Lung (tissue), 12 donors: ENCODE data around the gene PLSCR5. TPM values are rescaled to one million over a fixed set of nuclear protein-coding genes. Genes with fewer than 3 reads are reported as not detected.
A peak's percentile ranks its signal among the peaks of the same experiment; 100 is the strongest.

ENCODE experiments used
- ATAC-seq: fragments of 200-7000 bp; cut with Tn5 transposase; one replicate; pipeline ENCODE4 v1.9.1; 2020; ENCODE audit warnings: moderate number of reproducible peaks; ENCODE audit not compliant: insufficient read depth, low FRiP score
- DNase-seq, 3 donors: peaks; one replicate each; pipeline ENCODE4 v3.0.0-alpha.2; 2013 to 2017
- H3K27ac ChIP-seq, 2 donors: one replicate each; pipeline ENCODE4 v1.5.1; 2013; ENCODE audit warnings: mild to moderate bottlenecking in 2 of 2, moderate library complexity in 2 of 2, control low read depth in 1 of 2, inconsistent platforms in 1 of 2, low read depth in 1 of 2, low read length in 1 of 2
- H3K27me3 ChIP-seq, 3 donors: one replicate each; pipeline ENCODE4 v1.5.1; 2013; ENCODE audit warnings: low read length in 2 of 3; ENCODE audit not compliant: control insufficient read depth in 3 of 3, insufficient read depth in 3 of 3
- H3K36me3 ChIP-seq, 4 donors: one replicate each; pipeline ENCODE4 v1.5.1; 2013; ENCODE audit warnings: low read length in 4 of 4, mild to moderate bottlenecking in 1 of 4, moderate library complexity in 1 of 4; ENCODE audit not compliant: control insufficient read depth in 4 of 4, insufficient read depth in 4 of 4
- H3K4me1 ChIP-seq, 5 donors: one replicate each; pipeline ENCODE4 v1.5.1; 2013; ENCODE audit warnings: low read length in 5 of 5, mild to moderate bottlenecking in 2 of 5, moderate library complexity in 1 of 5; ENCODE audit not compliant: control insufficient read depth in 5 of 5, insufficient read depth in 5 of 5
- H3K4me3 ChIP-seq: one replicate; pipeline ENCODE4 v1.5.1; 2013; ENCODE audit warnings: mild to moderate bottlenecking, control low read depth, moderate library complexity
- H3K9ac ChIP-seq, 2 donors: one replicate each; pipeline ENCODE4 v1.5.1; 2013; ENCODE audit warnings: low read length in 2 of 2, control low read depth in 1 of 2; ENCODE audit not compliant: insufficient read depth in 1 of 2
- H3K9me3 ChIP-seq, 4 donors: one replicate each; pipeline ENCODE4 v1.5.1; 2013; ENCODE audit warnings: low read length in 3 of 4, mild to moderate bottlenecking in 1 of 4, moderate library complexity in 1 of 4; ENCODE audit not compliant: control insufficient read depth in 4 of 4, insufficient read depth in 3 of 4
- CTCF ChIP-seq: IDR thresholded peaks from 2 replicates; pipeline ENCODE4 v1.5.1; 2012; ENCODE audit warnings: mild to moderate bottlenecking; ENCODE audit errors: control extremely low read depth, extremely low read depth
- WGBS, 2 donors: extraction: QIAGEN DNeasy Blood & Tissue Kit; methylation state at CpG; one replicate each; pipeline ENCODE4 v1.1.7; 2013; 5-methylcytosine and 5-hydroxymethylcytosine counted together
- polyA plus RNA-seq, 2 donors: library from polyadenylated mRNA; stranded (reverse); fragments of 200-250 nt; gene quantifications; one replicate each; pipeline ENCODE4 v1.2.1, GENCODE V29; 2013
- total RNA-seq, 2 donors: library from RNA; depleted of rRNA in 1 of 2; stranded (reverse); fragments of >200 nt in 1 of 2; gene quantifications; one replicate each; pipeline ENCODE4 v1.2.1, GENCODE V29; 2014 to 2021
- donor health status: control.
- donor health status: control.
- donor health status: Bipolar disorder and iron deficiency.
- donor health status: healthy.
- donor health status: DM: yes; HTN: yes; CAD: no.

Gene PLSCR5
- total and polyA plus RNA-seq, 4 donors: not detected

GRCh38 chr3:146646261-146646660 is 41.1 kb upstream of the PLSCR5 start:
- no peak for DNase-seq
- H3K4me3 ChIP-seq: no peak overlapping the region
- WGBS, 2 donors: 25 to 54% methylated on average over 4 of the region's 4 CpGs
- no peaks in the 10 kb centered on the region for H3K4me1 ChIP-seq
- no peaks in the 10 kb centered on the region for H3K27me3 ChIP-seq
- H3K9ac ChIP-seq: no peak overlapping the region
- TF ChIP-seq CTCF: no peak
- no peak for ATAC-seq
- H3K36me3 ChIP-seq: no peaks in the 10 kb centered on the region
- H3K27ac ChIP-seq: no peak overlapping the region
- no peaks in the 10 kb centered on the region for H3K9me3 ChIP-seq

- no peak overlapping the region for H3K9ac ChIP-seq
- H3K4me1 ChIP-seq: no peaks in the 10 kb centered on the region
- no peaks in the 10 kb centered on the region for H3K36me3 ChIP-seq
- ATAC-seq (no peak), DNase-seq (peak; percentile 42 to 70 (median 69))
- H3K27me3 ChIP-seq: no peaks in the 10 kb centered on the region
- no peak overlapping the region for H3K4me3 ChIP-seq
- no peak overlapping the region for H3K27ac ChIP-seq
- peak; percentile 35 for TF ChIP-seq CTCF
- 26 to 28% methylated on average over 3 of the region's 3 CpGs for WGBS, 2 donors
- no peaks in the 10 kb centered on the region for H3K9me3 ChIP-seq
Observed at GRCh38 chr3:146640955-146641867, 36.1 kb upstream of the PLSCR5 start.

GRCh38 chr3:146640361-146640760 is 35.2 kb upstream of the PLSCR5 start:
- Histone ChIP-seq H3K9me3 (no peaks in the 10 kb centered on the region), H3K4me3 (no peak overlapping the region), H3K4me1 (no peaks in the 10 kb centered on the region), H3K27ac (no peak overlapping the region), H3K27me3 (no peaks in the 10 kb centered on the region), H3K36me3 (no peaks in the 10 kb centered on the region), H3K9ac (no peak overlapping the region)
- TF ChIP-seq CTCF: no peak
- ATAC-seq: no peak
- DNase-seq: no peak
- WGBS, 2 donors: 96 to 100% methylated on average over 1 of the region's 1 CpG
